DOHH2 (cell line): ENCODE results near the gene ADAMTS5.

Source experiments
- H3F3A ChIP-seq: fragments of 200-600 bp; sonication (generic), shearing (Covaris generic); 2 replicates; pipeline ENCODE4 v1.6.0; 2016; ENCODE audit warnings: antibody characterized with exemption, mild to moderate bottlenecking; ENCODE audit not compliant: control insufficient read depth, insufficient read depth
- H3K27ac ChIP-seq: fragments of 200-600 bp; sonication (generic); 2 replicates; pipeline ENCODE4 v1.5.1; 2014; ENCODE audit warnings: low read depth, mild to moderate bottlenecking, low read length, moderate library complexity
- H3K27me3 ChIP-seq: fragments of 200-600 bp; sonication (generic); 2 replicates; pipeline ENCODE4 v1.6.1; 2014; ENCODE audit warnings: mild to moderate bottlenecking, low read length, mixed read lengths; ENCODE audit not compliant: control insufficient read depth
- H3K36me3 ChIP-seq: fragments of 200-600 bp; sonication (generic); 2 replicates; pipeline ENCODE4 v1.6.1; 2014; ENCODE audit warnings: mild to moderate bottlenecking, low read length, moderate library complexity, mixed read lengths; ENCODE audit not compliant: control insufficient read depth
- H3K4me1 ChIP-seq: fragments of 200-600 bp; sonication (generic); 2 replicates; pipeline ENCODE4 v1.6.1; 2014; ENCODE audit warnings: mild to moderate bottlenecking, low read length, mixed read lengths; ENCODE audit not compliant: control insufficient read depth
- H3K4me2 ChIP-seq: fragments of 200-600 bp; sonication (generic); 2 replicates; pipeline ENCODE4 v1.6.0; 2014; ENCODE audit warnings: mild to moderate bottlenecking, low read length, moderate library complexity
- H3K4me3 ChIP-seq: fragments of 200-600 bp; sonication (generic); 2 replicates; pipeline ENCODE4 v1.5.1; 2014; ENCODE audit warnings: mild to moderate bottlenecking, low read length, mixed read lengths
- H3K79me2 ChIP-seq: fragments of 200-600 bp; sonication (generic); 2 replicates; pipeline ENCODE4 v1.6.1; 2014; ENCODE audit warnings: mild to moderate bottlenecking, low read length, mixed read lengths; ENCODE audit not compliant: control insufficient read depth
- H3K9me2 ChIP-seq: fragments of 200-600 bp; sonication (generic); replicated peaks from 2 replicates; pipeline ENCODE4 v1.6.1; 2014; ENCODE audit warnings: mild to moderate bottlenecking, low read length, mixed read lengths; ENCODE audit not compliant: control insufficient read depth
- H3K9me3 ChIP-seq: fragments of 200-600 bp; sonication (generic); 2 replicates; pipeline ENCODE4 v1.6.1; 2014; ENCODE audit warnings: antibody characterized with exemption, low read length, mixed read lengths; ENCODE audit not compliant: control insufficient read depth, insufficient read depth
- H4K20me1 ChIP-seq: fragments of 200-600 bp; sonication (generic); 2 replicates; pipeline ENCODE4 v1.6.0; 2014; ENCODE audit warnings: low read depth, mild to moderate bottlenecking, antibody characterized with exemption, low read length, moderate library complexity; ENCODE audit not compliant: control insufficient read depth, insufficient read depth
- CTCF ChIP-seq: fragments of 200-600 bp; sonication (generic); IDR thresholded peaks from one replicate; pipeline ENCODE4 v1.5.1; 2014; ENCODE audit warnings: antibody characterized with exemption, mild to moderate bottlenecking, low read depth, low read length; ENCODE audit not compliant: poor library complexity, severe bottlenecking
- EZH2phosphoT487 ChIP-seq: fragments of 200-600 bp; sonication (generic); IDR thresholded peaks from 2 replicates; pipeline ENCODE4 v1.6.1; 2017; ENCODE audit warnings: borderline replicate concordance, mild to moderate bottlenecking, antibody characterized with exemption, low read length, moderate library complexity, mixed read lengths

ADAMTS5 gene

GRCh38 chr21:26962621-26963181, 4.2 kb downstream of the ADAMTS5 start:
- H3K27ac ChIP-seq, result no peak overlapping the region
- no peaks in the 10 kb centered on the region for H3K79me2 ChIP-seq
- H3K4me3 ChIP-seq, result no peak overlapping the region
- peaks cover 7% of the 10 kb centered on the region; the same call in 1 of the 2 replicates for H3K9me3 ChIP-seq
- TF ChIP-seq EZH2phosphoT487 (no peak), CTCF (no peak)
- no peaks in the 10 kb centered on the region for H3K36me3 ChIP-seq
- H3K27me3 ChIP-seq, result no peaks in the 10 kb centered on the region
- H4K20me1 ChIP-seq, result no peaks in the 10 kb centered on the region
- no peak overlapping the region for H3K4me2 ChIP-seq
- H3F3A ChIP-seq, result no peaks in the 10 kb centered on the region
- H3K4me1 ChIP-seq, result no peaks in the 10 kb centered on the region
- no peaks in the 10 kb centered on the region for H3K9me2 ChIP-seq

GRCh38 chr21:26961698-26962097, 5.2 kb downstream of the ADAMTS5 start:
- H3K27me3 ChIP-seq, result no peaks in the 10 kb centered on the region
- H4K20me1 ChIP-seq, result no peaks in the 10 kb centered on the region
- H3K27ac ChIP-seq, result no peak overlapping the region
- H3K36me3 ChIP-seq, result no peaks in the 10 kb centered on the region
- H3K4me3 ChIP-seq, result no peak overlapping the region
- peaks cover 7% of the 10 kb centered on the region; the same call in 1 of the 2 replicates for H3K9me3 ChIP-seq
- peak; percentile 17 for TF ChIP-seq CTCF
- TF ChIP-seq EZH2phosphoT487, result no peak
- no peak overlapping the region for H3K4me2 ChIP-seq
- H3K79me2 ChIP-seq, result no peaks in the 10 kb centered on the region
- H3F3A ChIP-seq, result no peaks in the 10 kb centered on the region
- no peaks in the 10 kb centered on the region for H3K4me1 ChIP-seq
- H3K9me2 ChIP-seq, result no peaks in the 10 kb centered on the region

- TF ChIP-seq EZH2phosphoT487, result no peak
- no peak for TF ChIP-seq CTCF
- no peak overlapping the region for H3K4me2 ChIP-seq
- no peaks in the 10 kb centered on the region for H4K20me1 ChIP-seq
- H3K27me3 ChIP-seq, result no peaks in the 10 kb centered on the region
- no peaks in the 10 kb centered on the region for H3K4me1 ChIP-seq
- H3K27ac ChIP-seq, result no peak overlapping the region
- no peaks in the 10 kb centered on the region for H3K9me2 ChIP-seq
- H3F3A ChIP-seq, result no peaks in the 10 kb centered on the region
- no peaks in the 10 kb centered on the region for H3K79me2 ChIP-seq
- H3K9me3 ChIP-seq, result no peaks in the 10 kb centered on the region
- H3K36me3 ChIP-seq, result no peaks in the 10 kb centered on the region
- no peak overlapping the region for H3K4me3 ChIP-seq
These were observed 8.1 kb downstream of the ADAMTS5 start for GRCh38 chr21:26958788-26959187.
